IPS-18c (cell line): Measurements from ENCODE around the gene FLACC1.

Source experiments
- H3K4me3 ChIP-seq: 2 replicates; pipeline ENCODE4 v1.7.0; 2013; ENCODE audit warnings: low read depth, mild to moderate bottlenecking, low read length, moderate library complexity; ENCODE audit not compliant: insufficient read depth
- H3K9me3 ChIP-seq: one replicate; pipeline ENCODE4 v1.6.1; 2013; ENCODE audit warnings: mild to moderate bottlenecking, low read length, moderate library complexity; ENCODE audit not compliant: control insufficient read depth, insufficient read depth

FLACC1 gene

GRCh38 chr2:201360256-201360655 is 3.1 kb upstream of the FLACC1 start:
- Histone ChIP-seq H3K9me3 (no peaks in the 10 kb centered on the region), H3K4me3 (no peak overlapping the region)

GRCh38 chr2:201358684-201359083 is 1.5 kb upstream of the FLACC1 start:
- no peaks in the 10 kb centered on the region for H3K9me3 ChIP-seq
- no peak overlapping the region for H3K4me3 ChIP-seq

GRCh38 chr2:201353116-201353515 is 4.0 kb downstream of the FLACC1 start:
- Histone ChIP-seq H3K9me3 (no peaks in the 10 kb centered on the region), H3K4me3 (no peak overlapping the region)

- no peak overlapping the region for H3K4me3 ChIP-seq
- H3K9me3 ChIP-seq, result peaks cover 2% of the 10 kb centered on the region
These were observed 6.3 kb downstream of the FLACC1 start for GRCh38 chr2:201350879-201351278.

GRCh38 chr2:201349601-201350000 is 7.5 kb downstream of the FLACC1 start:
- Histone ChIP-seq H3K4me3 (no peak overlapping the region), H3K9me3 (peaks cover 2% of the 10 kb centered on the region)

GRCh38 chr2:201348758-201349157 is 8.4 kb downstream of the FLACC1 start:
- H3K9me3 ChIP-seq, result peaks cover 2% of the 10 kb centered on the region
- H3K4me3 ChIP-seq, result no peak overlapping the region

GRCh38 chr2:201347138-201347537 is 10.0 kb downstream of the FLACC1 start:
- peaks cover 2% of the 10 kb centered on the region for H3K9me3 ChIP-seq
- no peak overlapping the region for H3K4me3 ChIP-seq

GRCh38 chr2:201345625-201346213 is 11.4 kb downstream of the FLACC1 start:
- no peak overlapping the region for H3K4me3 ChIP-seq

GRCh38 chr2:201344663-201345366 is 12.3 kb downstream of the FLACC1 start:
- Histone ChIP-seq H3K4me3 (no peak overlapping the region), H3K9me3 (peaks cover 2% of the 10 kb centered on the region)

More at GRCh38 chr2:201345625-201346213, 11.4 kb downstream of the FLACC1 start:
- peaks cover 2% of the 10 kb centered on the region for H3K9me3 ChIP-seq

- Histone ChIP-seq H3K4me3 (no peak overlapping the region), H3K9me3 (peaks cover 2% of the 10 kb centered on the region)
These were observed 13.6 kb downstream of the FLACC1 start for GRCh38 chr2:201343559-201343958.

- no peak overlapping the region for H3K4me3 ChIP-seq
- H3K9me3 ChIP-seq, result peaks cover 2% of the 10 kb centered on the region
These were observed 14.2 kb downstream of the FLACC1 start for GRCh38 chr2:201342923-201343322.

GRCh38 chr2:201329409-201329808 is 27.7 kb downstream of the FLACC1 start:
- no peak overlapping the region for H3K4me3 ChIP-seq
- H3K9me3 ChIP-seq, result no peaks in the 10 kb centered on the region

GRCh38 chr2:201327678-201328077 is 29.5 kb downstream of the FLACC1 start:
- Histone ChIP-seq H3K9me3 (no peaks in the 10 kb centered on the region), H3K4me3 (no peak overlapping the region)

GRCh38 chr2:201322772-201323171 is 34.4 kb downstream of the FLACC1 start:
- H3K4me3 ChIP-seq, result no peak overlapping the region
- no peaks in the 10 kb centered on the region for H3K9me3 ChIP-seq

GRCh38 chr2:201320701-201321100 is 36.4 kb downstream of the FLACC1 start:
- no peaks in the 10 kb centered on the region for H3K9me3 ChIP-seq

GRCh38 chr2:201320257-201320656 is 36.9 kb downstream of the FLACC1 start:
- Histone ChIP-seq H3K4me3 (no peak overlapping the region), H3K9me3 (no peaks in the 10 kb centered on the region)

More at GRCh38 chr2:201320701-201321100, 36.4 kb downstream of the FLACC1 start:
- H3K4me3 ChIP-seq, result no peak overlapping the region

GRCh38 chr2:201319511-201319910 is 37.6 kb downstream of the FLACC1 start:
- H3K9me3 ChIP-seq, result no peaks in the 10 kb centered on the region
- H3K4me3 ChIP-seq, result no peak overlapping the region

- no peaks in the 10 kb centered on the region for H3K9me3 ChIP-seq
- H3K4me3 ChIP-seq, result no peak overlapping the region
These were observed 43.8 kb downstream of the FLACC1 start for GRCh38 chr2:201313362-201313761.

GRCh38 chr2:201308914-201309313 is 48.2 kb downstream of the FLACC1 start:
- Histone ChIP-seq H3K9me3 (no peaks in the 10 kb centered on the region), H3K4me3 (no peak overlapping the region)
